ENCODE results near the gene TTC7B.

The TTC7B gene

DNA sequence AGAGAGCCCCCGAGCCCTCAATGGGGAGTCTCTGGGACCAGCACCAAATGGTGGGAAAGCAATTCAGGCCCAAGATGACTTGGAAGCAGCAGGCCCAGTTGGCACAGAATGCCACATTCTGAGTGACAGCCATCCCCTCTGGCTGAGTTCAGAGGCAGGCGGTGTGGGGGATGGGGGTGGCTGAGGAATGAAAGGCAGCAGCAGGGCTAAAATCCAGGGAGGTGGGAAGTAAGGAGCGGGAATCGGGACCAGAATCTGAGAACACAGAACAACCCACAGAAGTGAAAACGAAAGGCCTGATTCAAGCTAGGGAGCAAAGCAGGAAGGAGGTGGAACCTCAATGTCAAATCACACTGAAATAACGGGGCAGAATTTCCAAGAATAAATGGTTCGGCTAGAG is 248.2 kb downstream of the TTC7B start:
- Histone ChIP-seq H3K79me2 (ENCODE audit: insufficient read depth, low read length) (no peaks in the 10 kb centered on the region), H3K36me3 (ENCODE audit: low read length) (no peaks in the 10 kb centered on the region), H3F3A (ENCODE audit: insufficient read depth) (no peaks in the 10 kb centered on the region), H3K27ac (ENCODE audit: low read depth, low read length) (no peak overlapping the region), H3K27me3 (ENCODE audit: low read length) (no peaks in the 10 kb centered on the region), H3K9me3 (ENCODE audit: insufficient read depth, low read length) (no peaks in the 10 kb centered on the region), H4K20me1 (ENCODE audit: low read depth, low read length) (no peaks in the 10 kb centered on the region), H3K4me2 (ENCODE audit: low read depth, low read length, poor library complexity, severe bottlenecking) (no peak overlapping the region), H3K9ac (ENCODE audit: low read length) (no peak overlapping the region), H2AFZ (ENCODE audit: low read depth, low read length, severe bottlenecking) (no peak overlapping the region), H3K9me2 (replicated peaks; ENCODE audit: insufficient read depth, low read length) (no peaks in the 10 kb centered on the region), H3K4me3 (ENCODE audit: insufficient read depth, low read length, poor library complexity, severe bottlenecking) (no peak overlapping the region)
- TF ChIP-seq, protein P1, sequence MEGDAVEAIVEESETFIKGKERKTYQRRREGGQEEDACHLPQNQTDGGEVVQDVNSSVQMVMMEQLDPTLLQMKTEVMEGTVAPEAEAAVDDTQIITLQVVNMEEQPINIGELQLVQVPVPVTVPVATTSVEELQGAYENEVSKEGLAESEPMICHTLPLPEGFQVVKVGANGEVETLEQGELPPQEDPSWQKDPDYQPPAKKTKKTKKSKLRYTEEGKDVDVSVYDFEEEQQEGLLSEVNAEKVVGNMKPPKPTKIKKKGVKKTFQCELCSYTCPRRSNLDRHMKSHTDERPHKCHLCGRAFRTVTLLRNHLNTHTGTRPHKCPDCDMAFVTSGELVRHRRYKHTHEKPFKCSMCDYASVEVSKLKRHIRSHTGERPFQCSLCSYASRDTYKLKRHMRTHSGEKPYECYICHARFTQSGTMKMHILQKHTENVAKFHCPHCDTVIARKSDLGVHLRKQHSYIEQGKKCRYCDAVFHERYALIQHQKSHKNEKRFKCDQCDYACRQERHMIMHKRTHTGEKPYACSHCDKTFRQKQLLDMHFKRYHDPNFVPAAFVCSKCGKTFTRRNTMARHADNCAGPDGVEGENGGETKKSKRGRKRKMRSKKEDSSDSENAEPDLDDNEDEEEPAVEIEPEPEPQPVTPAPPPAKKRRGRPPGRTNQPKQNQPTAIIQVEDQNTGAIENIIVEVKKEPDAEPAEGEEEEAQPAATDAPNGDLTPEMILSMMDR (IDR thresholded peaks at IDR 0.05; ENCODE audit: insufficient read depth, low read length, poor library complexity, severe bottlenecking) = no peak
- no peak for TF ChIP-seq EZH2phosphoT487 (conservative IDR thresholded peaks at IDR 0.05; ENCODE audit: low read length)

DNA sequence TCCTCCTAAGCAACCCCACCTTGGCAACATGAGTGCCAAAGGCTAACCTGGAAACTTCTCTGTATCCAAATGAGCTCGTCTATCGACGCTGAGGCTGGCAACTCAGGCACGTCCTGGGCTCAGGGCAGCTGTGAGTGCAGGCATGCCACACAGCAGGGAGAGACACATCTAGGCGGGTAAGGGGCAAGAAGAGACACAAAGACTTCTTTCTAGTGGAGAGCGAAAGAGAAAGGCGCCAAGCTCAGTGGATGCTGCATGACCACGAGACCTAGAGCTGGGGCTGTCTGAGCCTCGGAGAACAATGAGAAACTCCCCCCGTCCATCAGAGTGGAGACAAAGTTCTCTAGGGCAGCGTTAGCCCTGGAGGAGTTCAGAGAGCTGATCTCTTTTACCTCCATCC is 249.0 kb downstream of the TTC7B start:
- H4K20me1 ChIP-seq (ENCODE audit: low read depth, low read length) = no peaks in the 10 kb centered on the region
- no peak overlapping the region for H2AFZ ChIP-seq (ENCODE audit: low read depth, low read length, severe bottlenecking)
- no peaks in the 10 kb centered on the region for H3F3A ChIP-seq (ENCODE audit: insufficient read depth)
- no peaks in the 10 kb centered on the region for H3K27me3 ChIP-seq (ENCODE audit: low read length)
- H3K9ac ChIP-seq (ENCODE audit: low read length) = no peak overlapping the region
- H3K9me2 ChIP-seq (replicated peaks; ENCODE audit: insufficient read depth, low read length) = no peaks in the 10 kb centered on the region
- H3K4me2 ChIP-seq (ENCODE audit: low read depth, low read length, poor library complexity, severe bottlenecking) = no peak overlapping the region
- H3K27ac ChIP-seq (ENCODE audit: low read depth, low read length) = no peak overlapping the region
- H3K79me2 ChIP-seq (ENCODE audit: insufficient read depth, low read length) = no peaks in the 10 kb centered on the region
- H3K4me3 ChIP-seq (ENCODE audit: insufficient read depth, low read length, poor library complexity, severe bottlenecking) = no peak overlapping the region
- no peaks in the 10 kb centered on the region for H3K9me3 ChIP-seq (ENCODE audit: insufficient read depth, low read length)
- H3K36me3 ChIP-seq (ENCODE audit: low read length) = no peaks in the 10 kb centered on the region
- no peak for TF ChIP-seq EZH2phosphoT487 (conservative IDR thresholded peaks at IDR 0.05; ENCODE audit: low read length)
- TF ChIP-seq, protein P1 (IDR thresholded peaks at IDR 0.05; ENCODE audit: insufficient read depth, low read length, poor library complexity, severe bottlenecking) = no peak

DNA sequence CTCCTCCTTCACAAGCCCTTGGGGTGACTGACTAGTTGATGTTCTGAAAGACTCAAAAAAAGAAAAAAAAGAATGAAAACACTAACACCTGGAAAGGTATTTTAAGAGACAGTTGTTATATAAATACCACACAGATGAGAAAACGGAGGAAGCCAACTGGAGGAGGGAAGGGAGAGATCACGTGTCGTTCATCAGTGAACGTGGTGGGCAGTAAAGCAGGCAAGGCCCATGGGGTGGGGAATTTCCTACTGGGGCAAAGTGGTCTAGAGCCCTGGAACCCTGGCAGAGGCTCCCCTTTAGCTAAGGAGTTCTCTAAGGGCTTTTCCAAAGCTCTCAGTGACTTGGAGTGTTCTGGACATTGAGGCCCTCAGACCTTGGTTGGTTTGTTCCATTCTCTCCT is 249.7 kb downstream of the TTC7B start:
- H3K36me3 ChIP-seq (ENCODE audit: low read length) = no peaks in the 10 kb centered on the region
- no peaks in the 10 kb centered on the region for H4K20me1 ChIP-seq (ENCODE audit: low read depth, low read length)
- H3K9me3 ChIP-seq (ENCODE audit: insufficient read depth, low read length) = no peaks in the 10 kb centered on the region
- H3K9me2 ChIP-seq (replicated peaks; ENCODE audit: insufficient read depth, low read length) = no peaks in the 10 kb centered on the region
- H3K9ac ChIP-seq (ENCODE audit: low read length) = no peak overlapping the region
- no peak overlapping the region for H3K27ac ChIP-seq (ENCODE audit: low read depth, low read length)
- H3K79me2 ChIP-seq (ENCODE audit: insufficient read depth, low read length) = no peaks in the 10 kb centered on the region
- TF ChIP-seq, protein P1 (IDR thresholded peaks at IDR 0.05; ENCODE audit: insufficient read depth, low read length, poor library complexity, severe bottlenecking) = no peak
- TF ChIP-seq EZH2phosphoT487 (conservative IDR thresholded peaks at IDR 0.05; ENCODE audit: low read length) = no peak
- H2AFZ ChIP-seq (ENCODE audit: low read depth, low read length, severe bottlenecking) = no peak overlapping the region
- H3K4me3 ChIP-seq (ENCODE audit: insufficient read depth, low read length, poor library complexity, severe bottlenecking) = no peak overlapping the region
- H3K4me2 ChIP-seq (ENCODE audit: low read depth, low read length, poor library complexity, severe bottlenecking) = no peak overlapping the region
- H3F3A ChIP-seq (ENCODE audit: insufficient read depth) = no peaks in the 10 kb centered on the region
- no peaks in the 10 kb centered on the region for H3K27me3 ChIP-seq (ENCODE audit: low read length)

All from SU-DHL-6 (cell line).